Right lobe of liver (tissue), 4 donors: ENCODE data around the gene NODAL.

Source experiments
- CTCF ChIP-seq, 4 donors: fragments of 200-600 bp in 3 of 4; fragments of 450-650 bp in 1 of 4; IDR thresholded peaks; one replicate each; pipeline versions ENCODE4 v1.5.1 to v1.8.0; 2016 to 2022; ENCODE audit warnings: antibody characterized with exemption in 4 of 4, mild to moderate bottlenecking in 2 of 4
- POLR2A ChIP-seq: fragments of 450-650 bp; IDR thresholded peaks from one replicate; pipeline ENCODE4 v1.6.1; 2017; ENCODE audit warnings: antibody characterized with exemption, mild to moderate bottlenecking
- donor health status: DM: no; HTN: no; CAD: no.
- donor health status: DM: no; HTN: no; CAD: no.
- donor health status: DM: no; HTN: yes; CAD: no.

- TF ChIP-seq CTCF (IDR thresholded peaks at IDR 0.05) (no peak), POLR2A (peak; percentile 98)
Measured at GRCh38 chr10:70404036-70404786, 37.3 kb downstream of the NODAL start, which contains the start of gene EIF4EBP2.
